GM03348 (cell line): ENCODE measurements around the gene RBMXL3.
"Not testable (repeated sequence)": the region's sequence is repeated elsewhere in the genome, so short reads cannot be mapped to it uniquely, and the experiment has no call there.

Experiments used
- DNase-seq: peaks from one replicate; pipeline ENCODE4 v3.0.0; 2012; ENCODE audit warnings: low spot score

RBMXL3 gene

DNA sequence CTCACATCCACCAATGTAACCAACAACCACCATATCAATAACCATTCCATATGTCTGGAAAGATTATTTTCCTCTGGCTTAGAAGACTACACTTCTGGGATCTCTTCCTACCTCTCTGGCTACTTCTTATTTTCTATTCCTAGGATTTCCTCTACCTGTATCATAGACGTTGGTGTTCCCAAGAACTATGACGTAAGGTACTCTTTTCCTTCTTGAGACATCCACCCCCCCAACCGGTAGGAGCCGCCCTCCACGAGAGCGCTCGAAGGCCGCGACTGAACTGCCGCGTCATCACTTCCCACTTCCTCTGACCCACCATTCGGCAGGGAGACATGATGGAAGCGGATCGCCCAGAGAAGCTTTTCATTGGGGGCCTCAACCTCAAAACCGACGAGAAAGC lies at the start of gene RBMXL3:
Gene RBMXL3 (plus strand): TSS at position 301 of the 400 bp plus-strand sequence. CDS start 32 bp downstream, at position 333.
- DNase-seq = no peak

DNA sequence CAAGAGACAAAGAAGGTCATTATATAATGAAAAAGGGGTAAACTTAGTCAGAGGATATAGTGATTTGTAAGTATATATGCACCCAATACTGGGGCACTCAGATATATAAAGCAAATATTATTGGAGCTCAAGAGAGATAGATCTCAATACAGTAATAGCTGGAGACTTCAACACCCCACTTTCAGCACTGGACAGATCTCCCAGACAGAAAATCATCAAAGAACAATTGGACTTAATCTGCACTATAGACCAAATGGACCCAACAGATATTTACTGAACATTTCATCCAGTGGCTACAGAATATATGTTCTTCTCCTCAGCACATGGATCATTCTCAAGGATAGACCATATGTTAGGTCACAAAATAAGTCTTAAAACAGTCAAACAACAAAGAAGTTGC lies 47.2 kb upstream of the RBMXL3 start:
- DNase-seq = no peak

DNA sequence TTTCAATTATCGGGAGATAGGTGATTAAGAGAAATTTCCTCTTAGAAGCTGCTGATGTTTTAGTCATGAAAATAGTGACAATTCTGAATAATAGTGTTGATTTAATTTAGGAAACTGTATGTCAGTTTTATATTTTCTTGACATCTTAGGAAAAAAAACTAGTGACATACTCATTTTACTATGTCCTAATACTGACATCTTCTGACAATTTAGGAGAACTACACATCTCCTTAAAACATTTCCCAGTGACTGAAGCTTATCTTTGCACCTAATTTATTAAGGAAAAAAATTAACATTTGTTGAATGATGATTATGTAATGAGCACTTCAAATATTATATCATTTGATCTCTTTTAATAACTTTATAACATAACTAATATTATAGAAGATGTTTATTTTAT lies 42.0 kb upstream of the RBMXL3 start:
- peak; percentile 11 for DNase-seq

DNA sequence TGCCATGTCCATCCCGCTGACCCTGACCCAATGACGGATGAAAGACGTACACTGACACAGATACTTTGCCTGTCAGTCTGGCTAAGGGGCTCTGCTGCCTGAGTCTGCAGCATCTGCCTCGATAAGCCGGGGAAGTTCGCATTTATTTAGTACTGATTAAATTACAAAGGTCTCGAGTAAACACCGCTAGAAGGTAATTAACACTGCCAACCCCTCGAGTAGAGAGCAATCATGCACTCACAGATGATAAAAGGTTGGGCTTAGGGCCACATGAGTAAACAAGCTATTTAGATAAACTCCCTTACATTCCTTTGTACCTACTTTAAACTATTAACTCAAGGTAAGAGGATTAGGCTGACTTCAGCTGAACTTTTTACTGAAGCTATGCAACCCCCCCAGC lies 16.0 kb upstream of the RBMXL3 start:
- DNase-seq = no peak

DNA sequence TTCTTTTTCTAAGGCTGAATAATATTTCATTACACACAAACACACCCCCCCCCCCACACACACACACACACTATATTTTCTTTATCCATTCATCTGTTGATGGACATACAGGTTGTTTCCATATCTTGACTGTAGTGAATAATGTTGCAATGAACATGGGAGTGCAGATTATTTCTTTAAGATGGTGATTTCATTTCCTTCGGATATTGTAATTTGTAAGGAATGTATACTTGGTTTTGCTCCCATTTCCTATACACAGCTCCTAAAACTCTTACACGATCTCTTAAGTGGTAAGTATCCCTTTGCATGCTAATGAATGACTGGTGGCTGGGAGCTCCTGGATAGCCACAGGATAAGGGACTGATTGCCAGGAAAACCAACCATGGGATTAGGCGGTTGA lies 14.7 kb upstream of the RBMXL3 start:
- DNase-seq = no peak

DNA sequence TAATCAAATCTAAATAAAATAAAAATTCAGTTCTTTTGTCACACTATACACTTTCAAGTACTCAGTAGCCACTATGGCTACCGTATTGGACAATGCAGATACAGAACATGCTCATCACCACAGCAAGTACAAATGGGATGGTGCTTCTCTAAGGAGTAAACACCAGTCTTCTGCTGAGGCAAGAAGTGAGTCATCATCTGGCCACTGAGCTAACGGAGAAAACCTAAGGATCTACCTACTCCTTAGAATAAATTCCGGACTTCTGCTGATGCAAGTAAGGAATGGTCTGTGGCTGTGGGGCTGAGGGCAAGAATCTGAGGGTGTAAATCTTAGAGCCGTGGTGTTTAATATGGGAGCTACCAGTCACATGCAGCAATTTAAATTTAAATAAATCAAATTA lies 11.3 kb upstream of the RBMXL3 start:
- no peak for DNase-seq

DNA sequence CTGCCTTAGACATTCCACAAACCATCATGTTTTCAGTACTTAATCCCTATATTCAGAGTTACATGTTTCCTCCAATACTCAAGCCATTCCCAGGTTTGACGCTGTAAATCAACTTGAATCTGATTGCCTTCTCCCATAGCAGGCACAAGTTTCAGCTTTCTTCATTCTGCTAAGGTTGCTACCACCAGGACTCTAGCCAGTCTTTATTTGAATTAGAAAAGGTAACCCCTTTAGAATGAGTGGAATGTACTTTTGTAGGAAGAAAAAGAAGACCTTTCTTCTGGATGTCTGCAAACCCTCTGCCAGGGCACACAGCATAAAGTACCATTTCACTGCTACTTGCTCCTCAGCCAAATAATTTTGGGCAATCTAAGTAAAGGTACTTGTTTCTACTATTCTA lies 10.7 kb upstream of the RBMXL3 start:
- no peak for DNase-seq

DNA sequence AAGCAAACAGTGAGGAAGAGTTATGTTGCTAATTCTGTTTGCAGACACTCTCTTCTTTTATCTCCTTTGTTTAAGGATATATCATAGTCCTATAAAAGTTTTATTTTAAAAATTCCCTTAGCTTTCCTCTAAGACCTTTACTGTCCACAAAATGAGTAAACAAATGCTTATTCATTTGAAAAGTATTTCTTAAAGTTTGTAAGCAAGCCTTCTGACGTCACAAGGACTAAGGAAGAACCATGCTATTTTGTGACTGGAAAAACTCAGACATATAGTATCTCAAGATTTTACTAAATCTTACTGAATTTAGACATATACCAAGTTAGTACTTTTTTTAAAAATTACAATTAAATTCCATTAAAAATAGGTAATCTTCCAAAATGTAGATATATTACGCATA lies 5.2 kb upstream of the RBMXL3 start:
- no peak for DNase-seq

DNA sequence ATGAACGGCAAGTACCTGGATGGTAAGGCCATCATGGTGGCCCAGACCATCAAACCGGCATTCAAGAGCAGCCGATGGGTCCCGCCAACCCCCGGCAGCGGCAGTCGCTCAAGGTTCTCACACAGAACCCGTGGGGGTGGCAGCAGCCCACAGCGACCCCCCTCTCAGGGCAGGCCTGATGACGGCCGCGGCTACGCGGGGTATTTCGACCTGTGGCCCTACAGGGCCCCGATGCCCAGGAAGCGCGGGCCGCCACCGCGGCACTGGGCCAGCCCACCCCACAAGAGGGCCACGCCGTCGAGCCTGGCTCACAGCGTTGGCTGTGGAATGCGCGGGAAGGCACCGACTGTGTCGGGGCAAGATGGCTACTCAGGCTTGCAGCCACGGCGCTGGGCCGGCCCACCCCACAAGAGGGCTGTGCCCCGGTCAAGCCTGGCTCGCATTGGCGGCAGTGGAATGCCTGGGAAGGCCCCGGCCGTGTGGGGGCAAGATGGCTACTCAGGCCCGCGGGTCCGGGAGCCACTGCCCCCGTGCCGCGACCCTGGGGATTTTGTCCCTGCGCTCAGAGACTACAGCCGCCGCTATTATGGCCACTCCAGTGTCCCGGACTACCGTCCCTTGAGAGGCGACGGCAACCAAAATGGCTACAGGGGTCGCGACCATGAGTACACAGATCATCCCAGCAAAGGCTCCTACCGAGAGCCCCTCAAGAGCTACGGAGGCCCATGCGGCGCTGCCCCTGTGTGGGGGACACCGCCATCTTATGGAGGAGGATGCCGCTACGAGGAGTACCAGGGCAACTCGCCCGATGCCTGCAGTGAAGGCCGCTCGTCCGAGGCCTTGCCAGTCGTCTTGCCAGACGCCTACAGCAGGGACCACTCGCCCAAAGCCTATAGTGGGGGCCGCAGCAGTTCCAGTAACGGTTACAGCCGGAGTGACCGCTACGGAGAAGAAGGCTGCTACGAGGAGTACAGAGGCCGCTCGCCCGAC lies 731 bp downstream of the RBMXL3 start:
- DNase-seq = no peak

DNA sequence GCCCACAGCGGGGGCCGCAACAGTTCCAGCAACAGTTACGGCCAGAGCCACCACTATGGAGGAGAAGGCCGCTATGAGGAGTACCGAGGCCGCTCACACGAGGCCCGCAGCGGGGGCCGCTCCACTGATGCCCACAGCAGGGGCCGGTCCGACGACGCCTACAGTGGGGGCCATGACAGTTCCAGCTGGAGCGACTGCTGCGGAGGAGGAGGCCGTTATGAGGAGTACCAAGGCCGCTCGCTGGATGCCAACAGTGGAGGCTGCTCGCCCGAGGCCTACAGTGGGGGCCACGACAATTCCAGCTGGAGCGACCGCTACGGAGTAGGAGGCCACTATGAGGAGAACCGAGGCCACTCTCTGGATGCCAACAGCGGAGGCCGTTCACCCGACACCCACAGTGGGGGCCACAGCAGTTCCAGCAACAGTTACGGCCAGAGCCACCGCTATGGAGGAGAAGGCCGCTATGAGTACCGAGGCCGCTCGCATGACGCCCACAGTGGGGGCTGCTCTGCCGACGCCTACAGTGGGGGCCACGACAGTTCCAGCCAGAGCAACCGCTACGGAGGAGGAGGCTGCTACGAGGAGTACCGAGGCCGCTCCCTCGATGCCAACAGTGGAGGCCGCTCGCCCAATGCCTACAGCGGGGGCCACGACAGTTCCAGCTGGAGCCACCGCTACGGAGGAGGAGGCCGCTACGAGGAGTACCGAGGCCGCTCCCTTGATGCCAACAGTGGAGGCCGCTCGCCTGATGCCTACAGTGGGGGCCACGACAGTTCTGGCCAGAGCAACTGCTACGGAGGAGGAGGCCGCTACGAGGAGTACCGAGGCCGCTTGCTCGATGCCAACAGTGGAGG lies 1.7 kb downstream of the RBMXL3 start:
- no peak for DNase-seq

DNA sequence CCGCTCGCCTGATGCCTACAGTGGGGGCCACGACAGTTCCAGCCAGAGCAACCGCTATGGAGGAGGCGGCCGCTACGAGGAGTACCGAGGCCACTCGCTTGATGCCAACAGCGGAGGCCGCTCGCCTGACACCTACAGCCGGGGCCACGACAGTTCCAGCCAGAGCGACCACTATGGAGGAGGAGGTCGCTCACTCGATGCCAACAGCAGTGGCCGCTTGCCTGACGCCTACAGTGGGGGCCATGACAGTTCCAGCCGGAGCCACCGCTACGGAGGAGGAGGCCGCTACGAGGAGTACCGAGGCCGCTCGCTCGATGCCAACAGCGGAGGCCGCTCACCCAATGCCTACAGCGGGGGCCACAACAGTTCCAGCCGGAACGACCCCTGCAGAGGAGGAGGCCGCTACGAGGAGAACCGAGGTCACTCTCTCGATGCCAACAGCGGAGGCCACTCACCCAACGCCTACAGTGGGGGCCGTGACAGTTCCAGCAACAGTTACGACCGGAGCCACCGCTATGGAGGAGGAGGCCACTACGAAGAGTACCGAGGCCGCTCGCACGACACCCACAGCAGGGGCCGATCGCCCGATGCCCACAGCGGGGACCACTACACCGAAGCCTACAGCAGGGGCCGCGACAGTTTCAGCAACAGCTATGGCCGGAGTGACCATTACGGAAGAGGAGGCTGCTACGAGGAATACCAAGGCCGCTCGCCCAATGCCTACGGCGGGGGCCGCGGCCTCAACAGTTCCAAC lies 2.5 kb downstream of the RBMXL3 start:
- no peak for DNase-seq

DNA sequence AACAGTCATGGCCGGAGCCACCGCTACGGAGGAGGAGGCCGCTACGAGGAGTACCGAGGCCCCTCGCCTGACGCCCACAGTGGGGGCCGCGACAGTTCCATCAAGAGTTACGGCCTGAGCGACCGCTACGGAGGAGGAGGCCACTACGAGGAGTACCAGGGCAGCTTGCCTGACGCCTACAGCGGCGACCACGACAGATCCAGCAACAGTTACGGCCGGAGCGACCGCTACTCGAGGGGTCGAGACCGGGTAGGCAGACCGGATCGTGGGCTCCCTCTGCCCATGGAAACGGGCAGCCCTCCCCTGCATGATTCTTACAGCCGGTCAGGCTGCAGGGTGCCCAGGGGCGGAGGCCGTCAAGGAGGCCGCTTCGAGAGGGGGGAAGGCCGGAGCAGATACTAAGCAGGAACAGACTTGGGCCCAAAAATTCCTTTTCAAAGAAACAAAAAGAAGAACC lies 3.1 kb downstream of the RBMXL3 start:
- DNase-seq = no peak

DNA sequence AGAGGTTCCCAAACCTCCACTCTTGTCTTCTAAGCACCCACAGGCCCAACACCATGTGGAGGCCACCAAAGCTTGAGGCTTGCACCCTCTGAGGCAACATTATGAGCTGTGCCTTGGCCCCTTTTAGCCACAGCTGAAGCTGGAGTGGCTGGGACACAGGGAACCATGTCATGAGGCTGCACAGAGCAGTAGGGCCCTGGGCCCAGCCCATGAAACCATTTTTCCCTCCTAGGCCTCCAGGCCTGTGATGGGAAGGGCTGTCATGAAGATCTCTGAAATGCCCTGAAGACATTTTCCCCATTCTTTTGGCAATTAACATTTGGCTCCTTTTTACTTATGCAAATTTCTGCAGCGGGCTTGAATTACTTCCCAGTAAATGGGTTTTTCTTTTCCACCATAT lies 14.8 kb downstream of the RBMXL3 start:
- no peak for DNase-seq

DNA sequence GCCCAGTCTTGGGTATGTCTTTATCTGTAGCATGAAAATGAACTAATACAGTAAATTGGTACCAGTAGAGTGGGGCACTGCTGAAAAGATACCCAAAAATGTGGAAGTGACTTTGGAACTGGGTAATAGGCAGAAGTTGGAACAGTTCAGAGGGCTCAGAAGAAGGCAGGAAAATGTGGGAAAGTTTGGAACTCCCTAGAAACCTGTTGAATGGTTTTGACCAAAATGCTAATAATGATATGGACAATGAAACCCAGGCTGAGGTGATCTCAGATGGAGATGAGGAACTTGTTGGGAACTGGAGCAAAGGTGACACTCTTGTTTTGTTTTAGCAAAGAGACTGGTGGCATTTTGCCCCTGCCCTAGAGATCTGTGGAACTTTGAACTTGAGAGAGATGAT lies 20.3 kb downstream of the RBMXL3 start:
- DNase-seq = not testable (repeated sequence)

DNA sequence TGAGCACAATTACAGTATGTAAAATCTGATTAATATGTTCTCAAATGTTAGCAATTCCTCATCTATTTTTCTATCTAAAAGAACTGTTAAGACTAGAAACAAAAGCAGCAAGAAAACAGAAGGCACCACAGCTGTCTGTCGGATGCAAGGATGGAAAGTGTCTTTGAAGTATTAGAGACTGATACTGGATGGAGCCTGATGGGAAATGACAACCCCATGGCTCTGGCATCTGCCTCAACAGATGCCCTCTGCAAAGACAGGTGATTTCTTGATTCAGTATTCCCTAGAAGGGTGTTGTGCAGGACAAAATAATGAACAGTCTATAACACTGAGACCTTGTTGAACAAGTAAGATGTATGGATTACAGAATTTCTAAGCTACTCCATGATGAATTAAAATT lies 24.9 kb downstream of the RBMXL3 start:
- no peak for DNase-seq

DNA sequence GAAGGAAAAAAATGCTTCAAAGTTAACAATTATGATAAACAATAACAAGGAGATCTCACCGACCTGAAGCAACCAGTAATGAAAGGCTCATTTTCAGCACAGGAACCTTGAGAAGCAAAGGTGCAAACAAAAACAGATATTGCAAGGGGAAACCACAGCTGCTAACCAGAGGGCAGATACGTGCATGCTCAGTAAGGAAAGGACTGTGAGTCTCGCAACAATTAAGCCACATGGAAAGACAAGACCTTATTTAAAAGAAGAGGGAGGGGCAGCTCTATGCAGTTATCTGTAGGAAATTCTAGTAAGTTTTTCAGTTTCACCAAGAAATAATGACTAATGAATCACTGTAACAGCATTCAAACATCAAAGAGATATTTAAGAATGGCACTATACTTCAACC lies 25.4 kb downstream of the RBMXL3 start:
- no peak for DNase-seq

DNA sequence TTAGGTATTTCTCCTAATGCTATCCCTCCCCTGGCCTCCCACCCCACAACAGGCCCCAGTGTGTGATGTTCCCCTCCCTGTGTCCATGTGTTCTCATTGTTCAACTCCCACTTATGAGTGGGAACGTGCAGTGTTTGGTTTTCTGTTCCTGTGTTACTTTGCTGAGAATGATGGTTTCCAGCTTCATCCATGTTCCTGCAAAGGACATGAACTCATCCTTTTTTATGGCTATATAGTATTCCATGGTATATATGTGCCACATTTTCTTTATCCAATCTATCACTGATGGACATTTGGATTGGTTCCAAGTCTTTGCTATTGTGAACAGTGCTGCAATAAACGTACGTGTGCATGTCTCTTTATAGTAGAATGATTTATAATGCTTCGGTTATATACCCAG lies 28.1 kb downstream of the RBMXL3 start:
- DNase-seq = not testable (repeated sequence)

DNA sequence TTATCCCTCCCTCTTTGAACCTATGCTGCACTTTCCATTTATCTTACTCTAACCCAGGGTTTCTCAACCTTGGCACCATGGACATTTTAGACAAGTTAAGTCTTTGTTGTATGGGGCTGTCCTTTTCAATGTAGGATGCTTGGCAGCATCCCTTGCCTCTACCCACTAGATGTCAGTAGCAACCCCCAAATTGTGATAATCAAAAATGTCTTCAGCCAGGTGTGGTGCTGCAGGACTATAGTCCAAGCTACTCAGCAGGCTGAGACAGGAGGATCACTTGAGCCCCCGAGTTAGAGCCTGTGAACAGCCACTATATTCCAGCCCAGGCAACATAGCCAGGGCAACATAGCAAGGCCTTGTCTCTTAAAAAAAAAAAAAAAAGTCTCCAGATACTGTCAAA lies 37.7 kb downstream of the RBMXL3 start:
- no peak for DNase-seq

DNA sequence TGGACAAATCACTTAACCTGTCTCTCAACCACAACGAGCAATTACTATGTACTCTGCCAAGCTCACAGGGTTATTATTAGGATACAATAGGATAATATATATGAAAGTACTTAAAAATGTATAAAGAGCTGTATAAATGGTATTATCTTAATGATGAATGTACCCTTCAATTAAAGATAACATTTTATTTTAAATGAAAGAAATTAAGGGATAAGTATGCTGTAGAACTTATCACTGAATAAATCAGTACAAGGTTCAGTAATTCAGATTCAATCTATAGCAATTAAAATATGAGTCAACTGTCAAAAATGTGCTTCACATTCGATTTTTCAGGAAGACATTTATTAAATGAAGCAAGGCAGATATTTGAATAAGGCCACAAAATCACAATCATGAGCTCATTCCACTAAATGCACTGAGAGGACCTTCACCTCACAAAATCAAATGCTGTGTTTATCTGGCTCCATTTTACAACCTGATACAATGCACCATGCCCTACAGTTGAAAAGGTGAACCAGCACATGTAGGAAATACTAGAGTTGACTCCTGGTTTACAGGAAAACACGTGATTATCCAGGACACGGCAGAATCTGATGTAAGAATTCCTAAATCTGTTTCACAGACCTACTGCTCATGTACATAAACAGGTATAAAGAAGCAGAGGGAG lies 40.3 kb downstream of the RBMXL3 start:
- no peak for DNase-seq

DNA sequence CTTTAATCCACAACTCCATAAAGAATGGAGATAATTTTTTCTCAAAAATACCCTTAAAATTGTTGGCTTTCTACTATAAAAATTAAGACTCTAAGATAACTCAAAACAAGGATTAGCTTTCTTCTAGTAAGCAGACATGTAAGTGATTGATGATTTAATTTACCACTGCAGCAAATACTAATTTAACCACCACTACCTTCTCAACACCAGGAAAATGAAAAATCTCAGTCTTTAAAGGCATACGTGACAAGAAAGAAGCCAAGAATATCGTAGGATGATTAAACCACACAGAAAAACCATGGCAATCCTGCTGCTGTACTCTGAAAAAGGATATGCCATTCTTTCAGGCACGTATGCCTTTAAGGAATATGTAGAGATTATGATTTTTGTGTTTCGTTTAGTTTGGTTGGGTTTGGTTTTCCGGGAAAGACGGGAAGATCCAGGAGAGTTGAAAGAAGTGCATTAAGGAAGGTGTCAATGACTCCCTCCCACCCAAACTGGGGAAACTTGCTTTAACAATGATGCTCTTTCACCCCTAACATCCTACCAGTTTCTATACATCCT lies 43.8 kb downstream of the RBMXL3 start:
- peak; percentile 3 for DNase-seq
